IMR-90 (cell line): ENCODE results near the gene TRNAU1AP. TPM values are rescaled to one million over a fixed set of nuclear protein-coding genes. Genes with fewer than 3 reads are reported as not detected.

ENCODE experiments used
- ATAC-seq: fragments of 200-7000 bp; cut with Tn5 transposase; 2 replicates; pipeline ENCODE4 v1.9.1; 2020; ENCODE audit warnings: low read depth, mild to moderate bottlenecking, moderate library complexity
- BruUV-seq: library from RNA; stranded (reverse); fragments of 400-500 nt; replicated peaks from 2 replicates; lab custom pipeline; 2021; lab: Mats Ljungman, UMichigan
- CTCF ChIA-PET: fragments of 300-600 bp; formaldehyde crosslinking; extraction: SDS; loops from one replicate; lab custom pipeline; 2021; ENCODE audit warnings: antibody characterized with exemption; lab: Yijun Ruan, JAX
- POLR2A ChIA-PET: fragments of 300-600 bp; sonication (Branson Sonifier 250); formaldehyde crosslinking; loops from one replicate; lab custom pipeline; 2022; ENCODE audit warnings: antibody characterized with exemption; ENCODE audit not compliant: unreplicated experiment; lab: Charles Lee
- DNase-seq: peaks from one replicate; pipeline ENCODE4 v3.0.0; 2013
- H2AFZ ChIP-seq: replicated peaks from 2 replicates; pipeline ENCODE3; 2013; ENCODE audit warnings: low read length, mild to moderate bottlenecking; ENCODE audit not compliant: poor library complexity
- H2AK5ac ChIP-seq: 2 replicates; pipeline ENCODE4 v1.6.1; 2013; ENCODE audit warnings: low read depth, low read length, inconsistent platforms
- H2AK9ac ChIP-seq: replicated peaks from 2 replicates; pipeline ENCODE3; 2013; ENCODE audit warnings: mild to moderate bottlenecking, low read depth, low read length, moderate library complexity; ENCODE audit not compliant: poor library complexity
- H2BK120ac ChIP-seq: 2 replicates; pipeline ENCODE4 v1.6.1; 2013; ENCODE audit warnings: low read depth, low read length, inconsistent platforms
- H2BK15ac ChIP-seq: 3 replicates; pipeline ENCODE4 v1.6.1; 2013; ENCODE audit warnings: low read depth, low read length, inconsistent platforms
- H2BK20ac ChIP-seq: 2 replicates; pipeline ENCODE4 v1.6.1; 2013; ENCODE audit warnings: low read depth, mild to moderate bottlenecking, inconsistent platforms, low read length, moderate library complexity
- H2BK5ac ChIP-seq: 2 replicates; pipeline ENCODE4 v1.6.1; 2013; ENCODE audit warnings: mild to moderate bottlenecking, low read depth, low read length, inconsistent platforms; ENCODE audit not compliant: poor library complexity, severe bottlenecking
- H3K14ac ChIP-seq: replicated peaks from 2 replicates; pipeline ENCODE4 v1.6.1; 2013; ENCODE audit warnings: low read depth, low read length, inconsistent platforms
- H3K18ac ChIP-seq: 2 replicates; pipeline ENCODE4 v1.6.1; 2013; ENCODE audit warnings: low read depth, low read length, control low read depth
- H3K23ac ChIP-seq: 2 replicates; pipeline ENCODE4 v1.6.1; 2013; ENCODE audit warnings: low read depth, low read length, inconsistent platforms
- H3K27ac ChIP-seq: 2 replicates; pipeline ENCODE4 v1.5.1; 2013; ENCODE audit warnings: mild to moderate bottlenecking, control low read depth, low read length; ENCODE audit not compliant: insufficient read depth
- H3K27me3 ChIP-seq: 2 replicates; pipeline ENCODE4 v1.6.1; 2013; ENCODE audit warnings: low read length; ENCODE audit not compliant: control insufficient read depth, insufficient read depth
- H3K36me3 ChIP-seq: 2 replicates; pipeline ENCODE4 v1.6.1; 2013; ENCODE audit warnings: low read length, mixed read lengths; ENCODE audit not compliant: control insufficient read depth, insufficient read depth
- H3K4ac ChIP-seq: 2 replicates; pipeline ENCODE4 v1.6.1; 2013; ENCODE audit warnings: low read depth, low read length, inconsistent platforms
- H3K4me1 ChIP-seq: 2 replicates; pipeline ENCODE4 v1.6.1; 2013; ENCODE audit warnings: low read length, mixed read lengths; ENCODE audit not compliant: control insufficient read depth, insufficient read depth
- H3K4me2 ChIP-seq: 2 replicates; pipeline ENCODE4 v1.6.1; 2013; ENCODE audit warnings: low read depth, mild to moderate bottlenecking, control low read depth, low read length, moderate library complexity
- H3K4me3 ChIP-seq: 2 replicates; pipeline ENCODE4 v1.5.1; 2013; ENCODE audit warnings: low read depth, mild to moderate bottlenecking, control low read depth, low read length, moderate library complexity; ENCODE audit not compliant: insufficient read depth
- H3K56ac ChIP-seq: 2 replicates; pipeline ENCODE4 v1.6.1; 2013; ENCODE audit warnings: low read length, inconsistent platforms; ENCODE audit not compliant: insufficient read depth; ENCODE audit errors: extremely low read depth
- H3K79me1 ChIP-seq, 2 experiments: 2 replicates each; pipeline ENCODE4 v1.6.1; 2013; ENCODE audit warnings: low read length in 2 of 2, inconsistent platforms in 1 of 2, low read depth in 1 of 2
- H3K9ac ChIP-seq: 2 replicates; pipeline ENCODE4 v1.6.1; 2013; ENCODE audit warnings: low read depth, low read length, control low read depth
- H3K9me1 ChIP-seq: 2 replicates; pipeline ENCODE4 v1.6.1; 2013; ENCODE audit warnings: low read length, inconsistent platforms; ENCODE audit not compliant: insufficient read depth
- H3K9me3 ChIP-seq: 2 replicates; pipeline ENCODE4 v1.6.1; 2013; ENCODE audit warnings: low read length; ENCODE audit not compliant: control insufficient read depth, insufficient read depth
- H4K20me1 ChIP-seq: 2 replicates; pipeline ENCODE4 v1.6.1; 2013; ENCODE audit warnings: low read length, inconsistent platforms; ENCODE audit not compliant: insufficient read depth
- H4K5ac ChIP-seq: 2 replicates; pipeline ENCODE4 v1.6.1; 2013; ENCODE audit warnings: mild to moderate bottlenecking, low read depth, low read length, control low read depth
- H4K8ac ChIP-seq, 2 experiments: 2 replicates each; pipeline ENCODE4 v1.6.1; 2013; ENCODE audit warnings: low read depth in 2 of 2, low read length in 2 of 2, control low read depth in 1 of 2, inconsistent platforms in 1 of 2
- H4K91ac ChIP-seq: 2 replicates; pipeline ENCODE4 v1.6.1; 2013; ENCODE audit warnings: low read depth, low read length, inconsistent platforms; ENCODE audit not compliant: insufficient read depth
- MAZ ChIP-seq: IDR thresholded peaks from 2 replicates; pipeline ENCODE4 v1.6.1; 2012; ENCODE audit warnings: low read depth, mild to moderate bottlenecking, low read length, improper control_type of control experiment, moderate library complexity, borderline replicate concordance
- POLR2A ChIP-seq: IDR thresholded peaks from 2 replicates; pipeline ENCODE4 v1.6.1; 2012; ENCODE audit warnings: mild to moderate bottlenecking, low read depth, low read length
- WGBS, 2 experiments: methylation state at CpG; one replicate each; pipeline versions ENCODE4 v1.1.5 to v1.1.7; 2013; ENCODE audit warnings: missing lambda C conversion rate in 2 of 2; ENCODE audit not compliant: insufficient read length in 1 of 2; ENCODE audit errors: extremely low coverage in 2 of 2; 5-methylcytosine and 5-hydroxymethylcytosine counted together
- dilution Hi-C: fragments of 300-500 bp; cut with HindIII; formaldehyde crosslinking; loops from one replicate; pipeline ENCODE4 v1.14.3; 2018; ENCODE audit warnings: low sequenced_read_pairs; ENCODE audit not compliant: unreplicated experiment
- in situ Hi-C: fragments of 300-500 bp; cut with MboI; formaldehyde crosslinking; loops from 3 replicates; pipeline ENCODE4 v1.14.3; 2019; ENCODE audit warnings: low sequenced_read_pairs, inconsistent platforms, mixed read lengths
- intact Hi-C: fragments of 100-400 bp; cut with micrococcal nuclease; formaldehyde crosslinking; loops from 2 replicates; pipeline ENCODE4 v1.10.0; 2022
- polyA plus RNA-seq, 3 experiments: library from polyadenylated mRNA; depleted of rRNA; stranded (reverse); fragments of >200 nt; gene quantifications; 2 replicates each; pipeline ENCODE4 v1.2.3, GENCODE V29; 2012; ENCODE audit warnings: low replicate concordance in 1 of 3
- total RNA-seq: library from RNA; depleted of rRNA; stranded (reverse); fragments of >200 nt; gene quantifications from 2 replicates; pipeline ENCODE4 v1.2.3, GENCODE V29; 2012

Gene TRNAU1AP
- total and polyA plus RNA-seq, 2 of the 4 experiments (the other 2 are of a cell fraction) = 23.3 to 23.8 TPM

DNA sequence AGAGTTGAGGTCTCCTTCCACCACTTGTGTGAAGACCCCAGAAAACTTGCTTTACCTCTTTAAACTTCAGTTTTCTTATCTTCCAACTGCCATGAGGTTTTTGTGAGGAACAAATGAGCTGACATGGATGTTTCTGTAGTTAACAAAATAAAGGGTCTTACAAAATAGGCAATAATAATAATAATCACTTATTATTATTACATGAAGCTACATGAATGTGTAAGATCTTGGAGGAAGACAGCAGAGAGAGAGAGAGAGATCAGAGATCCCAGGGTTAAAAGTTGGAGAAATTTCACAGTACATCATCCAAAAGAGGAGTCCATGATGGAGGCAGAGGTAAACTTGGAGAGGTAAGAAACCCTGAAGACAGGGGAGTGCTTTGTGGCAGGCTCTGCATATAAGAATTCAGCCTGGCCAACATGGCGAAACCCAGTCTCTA lies 36.3 kb upstream of the TRNAU1AP start:
- Histone ChIP-seq H3K56ac (no peak overlapping the region), H2AFZ (no peak overlapping the region), H2BK15ac (no peak overlapping the region), H2AK5ac (no peak overlapping the region), H4K91ac (no peak overlapping the region), H3K79me1 (peaks cover 17 to 36% of the 10 kb centered on the region in 2 experiments), H3K4me1 (peaks cover 9% of the 10 kb centered on the region), H2BK120ac (no peak overlapping the region), H3K27ac (no peak overlapping the region), H3K23ac (no peak overlapping the region), H3K27me3 (no peaks in the 10 kb centered on the region), H2AK9ac (no peak overlapping the region), H3K4ac (no peak overlapping the region), H3K9ac (no peak overlapping the region), H4K20me1 (peaks cover 75% of the 10 kb centered on the region), H3K18ac (no peak overlapping the region), H3K4me2 (no peak overlapping the region), H3K14ac (no peak overlapping the region), H3K4me3 (no peak overlapping the region), H2BK5ac (no peak overlapping the region), H3K36me3 (peaks cover 10% of the 10 kb centered on the region), H3K9me3 (no peaks in the 10 kb centered on the region), H2BK20ac (no peak overlapping the region), H4K8ac (no peak overlapping the region), H3K9me1 (no peaks in the 10 kb centered on the region; the same call in 1 of the 2 replicates), H4K5ac (no peak overlapping the region)
- ChIA-PET POLR2A (interaction anchor here (0.6 kb wide), 1 partner anchor 86 kb away, joined by 4 read pairs; no protein-coding TSS in a partner anchor), CTCF (interaction anchor here (0.6 to 1.9 kb wide), 6 partner anchors 9 to 296 kb away, joined by 3 to 7 read pairs (median 4); no protein-coding TSS in a partner anchor)
- WGBS, 2 experiments = 100% methylated on average over 1 of the region's 1 CpG; no CpG with 5 or more reads in 1 of the 2 experiments
- BruUV-seq = no TSS peak
- ATAC-seq (no peak), DNase-seq (no peak)
- 0 out of 2 replicates have a peak, but pooled peaks have one; percentile 0 for TF ChIP-seq POLR2A
- no peak for TF ChIP-seq MAZ
- dilution Hi-C loops = no loop called here
- intact Hi-C loops = loop anchor here (5.0 kb wide), 2 partner anchors 66 to 361 kb away; no protein-coding TSS in a partner anchor
- in situ Hi-C loops = loop anchor here (5.0 kb wide), 1 partner anchor 86 kb away; no protein-coding TSS in a partner anchor
